KOPT-K1 (cell line): ENCODE results near the gene SHTN1.

Source experiments
- H3K27ac ChIP-seq: fragments of 200-600 bp; sonication (generic); 2 replicates; pipeline ENCODE4 v1.5.1; 2016; ENCODE audit warnings: antibody characterized with exemption, mild to moderate bottlenecking, low read depth, low read length; ENCODE audit not compliant: poor library complexity, severe bottlenecking
- H3K36me3 ChIP-seq: fragments of 200-600 bp; sonication (generic); 2 replicates; pipeline ENCODE4 v1.5.1; 2017; ENCODE audit warnings: antibody characterized with exemption, mild to moderate bottlenecking, low read length, moderate library complexity; ENCODE audit not compliant: insufficient read depth
- H3K9me3 ChIP-seq: fragments of 200-600 bp; sonication (generic); 2 replicates; pipeline ENCODE4 v1.5.1; 2017; ENCODE audit warnings: antibody characterized with exemption, low read length, mild to moderate bottlenecking; ENCODE audit not compliant: insufficient read depth, poor library complexity, severe bottlenecking

Gene SHTN1

DNA sequence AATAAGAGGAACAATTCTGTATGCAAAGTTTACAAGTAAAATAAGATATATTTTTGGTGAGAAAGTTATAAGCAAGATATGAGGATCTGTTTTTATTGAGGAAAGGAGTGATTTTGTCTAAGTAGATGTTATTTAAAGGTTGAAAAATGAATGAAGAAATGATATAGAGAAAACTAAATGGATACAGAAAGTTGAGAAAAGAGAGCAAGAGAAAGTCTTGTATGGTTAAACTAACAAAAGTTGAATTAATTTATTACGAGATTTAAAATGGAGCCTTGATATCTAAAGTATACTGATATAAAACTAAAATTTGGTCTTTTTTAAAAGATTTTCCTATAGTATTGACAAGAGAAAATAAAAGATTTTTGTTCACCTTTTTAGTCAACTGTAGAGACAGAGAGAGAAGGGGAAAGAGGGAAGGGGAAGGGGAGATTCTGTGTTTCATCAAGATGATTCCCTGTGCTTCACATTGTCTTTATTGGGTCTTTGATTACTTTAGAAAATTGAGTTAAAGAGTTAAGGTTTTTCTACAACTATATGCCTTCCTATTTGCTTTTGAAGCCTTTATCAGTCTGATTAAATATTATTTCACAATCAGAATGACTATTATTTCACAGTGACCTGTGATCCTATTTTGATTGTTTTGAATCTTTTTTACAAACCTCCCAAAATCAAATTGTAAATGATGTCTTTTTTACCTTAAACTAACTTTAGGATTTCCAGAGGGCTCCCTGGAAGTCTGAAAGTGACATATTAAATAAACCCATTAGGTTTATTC is 10.7 kb downstream of the SHTN1 start:
- no peaks in the 10 kb centered on the region for H3K9me3 ChIP-seq
- no peaks in the 10 kb centered on the region for H3K36me3 ChIP-seq
- H3K27ac ChIP-seq: no peak overlapping the region

DNA sequence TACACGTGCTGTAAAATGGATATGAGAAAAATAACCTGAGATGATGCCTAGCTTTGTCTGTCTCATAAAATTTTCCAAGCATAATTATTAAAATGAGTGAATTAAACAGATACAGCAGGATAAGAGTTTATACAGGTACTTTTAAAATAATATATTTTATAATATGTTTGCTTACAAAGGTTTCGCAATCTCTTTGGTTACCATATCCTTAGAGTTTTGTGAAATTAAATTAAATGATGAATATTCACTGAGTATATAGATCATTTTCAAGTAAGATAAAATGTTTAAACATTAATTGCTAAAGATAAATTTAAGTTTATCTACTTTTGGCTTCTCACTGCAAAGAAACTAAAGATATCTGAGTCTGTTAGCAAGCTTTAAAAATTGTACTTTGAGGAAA is 11.4 kb downstream of the SHTN1 start:
- no peaks in the 10 kb centered on the region for H3K9me3 ChIP-seq
- no peak overlapping the region for H3K27ac ChIP-seq
- H3K36me3 ChIP-seq: no peaks in the 10 kb centered on the region

DNA sequence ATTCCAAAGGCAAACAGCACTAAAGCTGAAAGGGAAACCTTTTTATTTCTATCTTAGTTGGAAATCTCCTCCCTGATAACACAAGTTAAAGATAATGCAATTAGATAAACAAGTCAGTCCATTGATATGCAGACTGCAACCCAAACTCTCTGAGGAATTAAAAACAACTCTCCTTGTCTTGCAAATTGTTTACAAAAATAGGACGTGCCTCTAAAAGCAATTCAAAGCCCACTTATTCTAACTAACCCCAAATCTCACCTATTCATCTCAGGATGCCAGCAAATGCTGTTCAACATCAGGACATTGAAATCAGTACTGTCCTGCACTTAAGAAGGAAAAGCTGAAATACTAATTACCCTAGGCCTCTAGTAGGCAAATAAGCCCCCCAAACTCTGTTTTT is 12.8 kb downstream of the SHTN1 start:
- Histone ChIP-seq H3K9me3 (no peaks in the 10 kb centered on the region), H3K36me3 (no peaks in the 10 kb centered on the region), H3K27ac (no peak overlapping the region)

DNA sequence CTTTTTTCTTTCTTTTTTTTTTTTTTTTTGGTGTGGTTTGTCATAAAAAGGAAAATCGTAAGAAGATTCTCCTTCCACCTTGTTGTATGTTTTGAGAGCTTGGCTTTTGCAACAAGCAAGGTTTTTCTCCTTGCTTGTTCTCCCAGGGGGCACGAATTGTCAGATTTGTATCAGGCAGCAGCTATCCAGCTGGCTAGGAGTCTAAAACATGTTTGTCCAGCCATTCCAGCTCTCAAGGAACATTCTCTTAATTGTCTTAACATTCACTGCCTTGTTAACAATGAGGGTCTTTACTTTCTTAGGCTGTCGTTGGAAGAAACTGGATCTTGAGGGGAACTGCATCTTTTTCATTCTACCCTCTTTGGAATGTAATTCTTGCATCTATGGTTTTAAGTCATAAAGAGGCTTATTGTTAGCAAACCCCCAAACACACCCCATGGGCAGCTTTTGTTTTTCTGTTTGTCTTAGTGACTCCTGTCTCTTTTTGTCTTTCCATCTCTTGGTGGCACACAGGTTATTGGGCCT is 14.6 kb downstream of the SHTN1 start:
- Histone ChIP-seq H3K9me3 (no peaks in the 10 kb centered on the region), H3K36me3 (no peaks in the 10 kb centered on the region), H3K27ac (no peak overlapping the region)

DNA sequence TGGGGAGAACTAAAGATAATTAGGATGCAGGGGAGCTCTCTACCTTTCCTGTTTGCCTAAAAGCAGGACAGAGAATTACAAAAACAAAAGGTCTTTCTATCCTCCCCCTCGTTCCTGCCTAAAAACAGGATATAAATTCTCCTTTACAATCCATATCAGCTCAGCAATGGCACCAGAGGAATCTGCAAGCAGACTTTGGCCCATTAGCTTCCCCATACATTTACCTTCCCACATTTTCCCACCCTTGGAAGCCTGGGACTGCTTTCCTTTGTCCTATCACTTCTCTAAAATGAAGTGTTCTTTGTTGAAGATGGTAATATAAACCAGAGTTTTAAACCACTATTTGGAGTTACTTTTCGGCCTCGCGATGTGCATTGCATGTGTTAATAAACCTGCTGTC is 15.5 kb downstream of the SHTN1 start:
- H3K27ac ChIP-seq: no peak overlapping the region
- H3K9me3 ChIP-seq: no peaks in the 10 kb centered on the region

DNA sequence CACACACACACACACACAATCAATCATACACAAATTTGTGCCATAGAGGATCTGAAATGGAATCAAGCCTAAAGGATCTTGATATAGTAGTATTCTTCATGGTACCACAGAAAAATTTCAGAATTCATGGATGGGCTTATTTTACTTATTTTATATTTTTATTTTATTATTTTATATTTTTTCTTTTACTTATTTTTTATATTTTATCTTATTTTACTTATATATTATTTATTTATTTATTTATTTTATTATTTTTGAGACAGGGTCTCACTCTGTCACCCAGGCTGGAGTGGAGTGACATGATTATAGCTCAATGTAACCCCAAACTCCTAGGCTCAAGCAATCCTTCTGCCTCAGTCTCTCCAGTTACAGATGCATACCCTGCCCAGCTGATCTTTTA is 16.7 kb downstream of the SHTN1 start:
- no peaks in the 10 kb centered on the region for H3K36me3 ChIP-seq
- no peaks in the 10 kb centered on the region for H3K9me3 ChIP-seq
- H3K27ac ChIP-seq: no peak overlapping the region

More for the DNA sequence above, 15.5 kb downstream of the SHTN1 start:
- no peaks in the 10 kb centered on the region for H3K36me3 ChIP-seq

DNA sequence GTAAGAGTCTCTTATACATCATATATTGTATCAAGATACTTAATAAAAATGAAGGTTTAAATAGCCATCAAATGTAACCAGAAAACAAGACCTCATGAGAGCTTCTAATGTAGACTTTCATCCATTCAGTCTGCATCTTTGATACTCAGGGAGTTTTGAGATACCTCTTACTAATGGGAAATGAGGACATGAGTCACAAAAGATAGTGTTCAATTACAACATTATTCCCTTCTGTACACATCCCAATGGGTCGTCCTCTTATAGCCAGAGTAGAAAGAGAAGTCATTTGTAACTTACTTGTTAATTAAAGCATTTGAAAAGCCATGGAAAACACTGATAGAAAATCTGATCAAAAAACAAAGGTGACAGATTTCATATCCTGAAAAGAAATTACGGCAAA is 19.4 kb downstream of the SHTN1 start:
- H3K36me3 ChIP-seq: no peaks in the 10 kb centered on the region
- no peaks in the 10 kb centered on the region for H3K9me3 ChIP-seq
- H3K27ac ChIP-seq: no peak overlapping the region

DNA sequence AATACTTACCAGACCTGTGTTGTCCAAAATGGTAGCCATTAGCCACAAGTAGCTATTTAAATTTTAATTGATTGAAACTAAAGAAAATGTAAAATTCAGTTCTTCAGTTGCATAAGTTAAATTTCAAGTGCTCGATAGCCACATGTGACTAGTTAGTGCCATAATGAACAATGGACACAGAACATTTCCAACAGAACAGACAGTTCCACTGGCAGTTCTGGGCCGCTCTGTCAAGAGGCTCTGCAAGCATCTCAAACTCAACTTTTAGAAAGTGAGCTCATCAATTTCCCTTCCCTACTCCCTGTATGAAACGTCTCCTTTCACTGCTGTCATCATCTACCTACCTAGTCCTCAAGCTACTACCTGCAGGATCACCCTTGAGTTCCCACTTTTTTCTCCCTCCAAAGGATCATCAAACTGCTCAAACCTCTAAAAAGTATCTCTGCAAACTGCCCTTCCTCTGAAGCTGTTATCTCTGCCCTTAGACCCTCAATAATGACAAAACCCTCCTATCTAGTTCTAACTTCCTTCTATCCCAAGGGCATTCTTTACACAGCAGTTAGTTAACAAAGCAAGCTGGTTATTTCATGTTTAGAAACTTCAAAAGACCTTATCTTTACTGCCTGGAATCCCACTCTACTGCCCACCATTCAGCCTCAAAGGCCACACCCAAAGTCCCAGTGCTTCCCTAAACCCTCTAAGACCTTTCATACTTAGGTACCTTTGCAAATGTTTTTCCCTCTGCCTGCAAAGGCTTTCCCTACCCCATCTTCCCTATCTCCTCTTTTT is 20.6 kb downstream of the SHTN1 start:
- Histone ChIP-seq H3K36me3 (no peaks in the 10 kb centered on the region), H3K27ac (no peak overlapping the region), H3K9me3 (no peaks in the 10 kb centered on the region)

DNA sequence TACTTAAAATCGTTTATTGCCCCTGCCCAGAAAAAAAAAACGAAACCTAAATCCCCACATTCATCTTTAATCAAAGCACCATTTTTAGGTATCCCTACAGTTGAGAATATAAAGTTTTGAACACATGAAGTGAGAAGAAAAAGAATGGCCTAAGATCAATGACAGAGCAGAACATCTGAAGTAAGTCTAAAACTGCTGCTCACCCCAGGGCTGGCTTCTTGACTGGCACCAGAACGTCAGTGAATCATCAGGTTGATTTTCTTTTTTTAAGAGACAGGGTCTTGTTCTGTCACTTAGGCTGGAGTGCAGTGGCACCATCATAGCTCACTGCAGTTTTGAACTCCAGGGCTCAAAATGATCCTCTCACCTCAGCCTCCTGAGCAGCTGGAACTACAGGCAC is 24.9 kb downstream of the SHTN1 start:
- Histone ChIP-seq H3K9me3 (no peaks in the 10 kb centered on the region), H3K27ac (no peak overlapping the region), H3K36me3 (no peaks in the 10 kb centered on the region)

DNA sequence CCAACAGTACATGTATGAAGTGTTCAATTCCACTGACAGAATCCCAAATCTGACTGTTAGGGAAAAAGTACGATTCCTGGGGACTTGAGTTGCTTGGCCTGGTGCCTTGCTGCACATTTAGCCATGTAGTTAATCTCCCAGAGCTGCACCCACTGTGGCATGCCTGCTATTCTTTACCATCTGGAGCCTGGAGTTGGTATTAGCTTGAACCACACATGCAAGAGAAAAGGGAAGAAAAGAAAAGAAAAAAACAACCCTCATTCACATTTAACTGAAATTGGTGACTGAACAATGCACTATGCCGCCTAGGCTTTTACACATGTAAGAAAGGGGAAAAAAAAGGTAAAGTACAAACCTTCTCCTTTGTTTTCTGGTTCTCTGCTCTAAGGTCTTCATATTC is 26.1 kb downstream of the SHTN1 start:
- H3K36me3 ChIP-seq: no peaks in the 10 kb centered on the region
- no peak overlapping the region for H3K27ac ChIP-seq
- H3K9me3 ChIP-seq: no peaks in the 10 kb centered on the region

DNA sequence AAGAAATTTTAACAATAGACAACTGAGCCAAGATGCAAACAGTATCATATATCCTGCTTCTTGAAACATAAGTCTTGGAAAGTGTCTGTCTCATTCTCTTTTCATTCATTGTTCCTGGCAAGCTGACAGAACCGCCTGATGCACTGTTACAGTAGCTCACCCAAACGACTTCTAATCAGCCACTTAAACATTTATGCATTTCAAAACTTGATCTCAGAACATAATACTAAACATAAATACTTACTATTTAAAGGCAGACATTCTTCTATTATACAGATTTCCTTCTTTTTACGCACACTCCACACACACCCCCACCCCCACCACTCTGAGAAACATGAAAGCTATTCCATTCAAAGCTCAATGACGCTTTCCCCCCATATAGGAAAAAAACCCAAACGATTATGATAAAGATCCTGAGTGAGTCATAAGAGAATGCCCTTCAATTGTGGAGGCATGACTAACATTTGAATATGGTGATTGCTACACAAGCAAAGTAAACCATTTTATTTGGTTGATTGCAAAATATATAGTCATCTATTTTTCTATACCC is 30.5 kb downstream of the SHTN1 start:
- no peak overlapping the region for H3K27ac ChIP-seq
- H3K36me3 ChIP-seq: no peaks in the 10 kb centered on the region
- H3K9me3 ChIP-seq: no peaks in the 10 kb centered on the region

DNA sequence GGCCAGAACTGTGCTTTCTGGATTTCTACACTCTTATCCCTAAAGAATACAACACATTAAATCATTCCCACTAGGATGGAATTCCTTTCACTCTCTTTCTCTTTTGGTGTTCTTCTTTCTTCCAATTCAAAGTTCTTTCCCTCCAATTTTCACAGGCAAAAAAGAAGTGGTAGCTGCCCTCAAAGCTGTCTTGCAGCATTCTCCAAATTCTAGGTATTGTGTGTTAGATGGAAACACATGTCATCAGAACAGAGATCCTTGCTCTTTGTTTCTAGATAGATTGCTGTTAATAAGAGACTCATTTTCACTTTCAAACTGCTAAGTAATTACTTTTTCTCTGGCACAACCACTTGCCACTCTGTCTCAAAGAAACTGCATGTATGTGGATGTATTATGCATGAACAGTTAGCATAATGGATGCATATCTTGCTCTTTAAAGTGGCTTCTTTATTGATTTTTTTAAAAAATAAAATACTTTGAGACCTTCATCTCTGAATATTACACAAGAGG is 31.0 kb downstream of the SHTN1 start:
- Histone ChIP-seq H3K27ac (no peak overlapping the region), H3K9me3 (no peaks in the 10 kb centered on the region), H3K36me3 (no peaks in the 10 kb centered on the region)

DNA sequence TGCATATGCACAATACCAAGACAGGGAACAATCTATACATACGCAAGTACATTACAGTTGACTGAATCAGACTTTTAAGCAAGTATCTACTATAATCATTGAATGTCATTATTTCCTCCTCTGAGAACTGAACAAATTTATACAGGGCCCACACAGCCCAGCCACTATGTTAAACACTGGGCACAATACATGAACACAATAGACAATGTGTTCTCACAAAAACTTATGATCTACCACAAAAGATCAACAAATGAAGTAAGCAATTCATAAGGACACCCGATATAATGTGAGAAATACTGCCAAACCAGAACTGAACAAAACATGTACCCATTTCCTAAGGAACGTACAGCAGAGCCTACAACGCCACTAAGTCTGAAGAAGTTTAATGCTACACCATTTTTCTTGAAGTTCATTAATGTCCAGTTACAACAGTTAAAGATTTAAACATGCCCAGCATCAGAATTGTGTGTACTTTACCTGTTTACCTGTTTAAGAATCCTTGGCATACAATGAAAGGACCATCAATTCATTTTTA is 31.5 kb downstream of the SHTN1 start:
- Histone ChIP-seq H3K9me3 (no peaks in the 10 kb centered on the region), H3K27ac (no peak overlapping the region), H3K36me3 (no peaks in the 10 kb centered on the region)

DNA sequence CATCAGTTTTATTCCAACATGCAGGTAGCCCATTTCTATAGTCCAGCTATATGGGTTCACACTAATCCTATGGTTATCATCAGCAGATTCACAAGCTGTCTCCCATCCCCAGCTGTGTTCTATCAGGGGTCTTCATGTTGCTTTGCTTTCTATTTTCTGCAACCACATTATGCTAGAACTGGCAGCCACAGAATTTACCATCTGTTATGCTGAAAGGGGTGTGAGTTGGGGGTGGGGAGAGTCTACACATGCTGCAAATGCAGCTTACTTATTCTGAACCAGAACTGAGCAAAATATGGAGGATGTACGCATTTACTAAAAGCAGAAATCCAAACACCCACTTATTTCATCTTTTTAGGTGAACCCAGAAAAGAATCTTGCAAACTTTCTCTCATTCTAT is 32.9 kb downstream of the SHTN1 start:
- no peak overlapping the region for H3K27ac ChIP-seq
- no peaks in the 10 kb centered on the region for H3K9me3 ChIP-seq
- no peaks in the 10 kb centered on the region for H3K36me3 ChIP-seq

DNA sequence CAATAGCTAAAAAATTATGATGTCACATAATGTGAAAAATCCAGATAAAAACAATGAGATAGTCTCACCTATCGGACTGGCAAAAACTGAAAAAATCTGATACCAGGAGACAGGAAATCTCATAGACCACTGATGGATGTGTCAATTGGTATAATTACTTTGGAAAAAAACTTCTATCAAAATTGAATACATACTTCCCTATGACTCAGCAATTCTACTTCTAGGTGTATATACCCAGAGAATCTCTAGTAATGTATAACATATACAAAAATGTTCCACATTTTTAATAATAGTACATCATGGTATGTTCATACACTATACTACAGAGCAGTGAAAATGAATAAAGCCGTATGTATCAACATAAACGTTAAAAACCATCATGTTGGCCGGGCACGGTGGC is 34.9 kb downstream of the SHTN1 start:
- Histone ChIP-seq H3K36me3 (no peaks in the 10 kb centered on the region), H3K27ac (no peak overlapping the region), H3K9me3 (no peaks in the 10 kb centered on the region)
